ENCODE results near the gene OSBPL7. TPM values are rescaled to one million over a fixed set of nuclear protein-coding genes. Genes with fewer than 3 reads are reported as not detected.
A peak's percentile ranks its signal among the peaks of the same experiment; 100 is the strongest.

Gene OSBPL7
- total RNA-seq, 3 donors from 2014 or later (not counting 1 experiment from before 2014, with no cell fraction given), result 113 to 162 (median 119) TPM

- ATAC-seq (no peak), DNase-seq (peak in 1 of 2 donors; percentile 38)
- Histone ChIP-seq H3K4me1 (ENCODE audit: control insufficient read depth, insufficient read depth, low read length) (peaks cover 21% of the 10 kb centered on the region), H3K4me3 (ENCODE audit: low read length) (no peak overlapping the region), H3K36me3 (ENCODE audit: control insufficient read depth, insufficient read depth, low read length) (no peaks in the 10 kb centered on the region), H3K27ac (ENCODE audit: low read length) (no peak overlapping the region), H3K27me3 (ENCODE audit: control insufficient read depth, insufficient read depth, low read length) (peaks cover 52% of the 10 kb centered on the region), H3K9me3 (ENCODE audit: control insufficient read depth, insufficient read depth, low read length) (no peaks in the 10 kb centered on the region)
- Mint-ChIP-seq H3K4me3 (peak overlapping the region; percentile 54), H3K36me3 (no peaks in the 10 kb centered on the region), H3K9me3 (no peaks in the 10 kb centered on the region), H3K4me1 (peaks cover 14 to 19% of the 10 kb centered on the region in 2 donors), H3K27ac (no peak overlapping the region), H3K27me3 (ENCODE audit: low read depth in 2 of 2) (peaks cover 69 to 76% of the 10 kb centered on the region in 2 donors)
- TF ChIP-seq CTCF (IDR thresholded peaks at IDR 0.05), result no peak
- intact Hi-C loops (cut with micrococcal nuclease), result no loop called here
- WGBS (ENCODE audit: insufficient coverage), result 30% methylated on average over 31 of the region's 32 CpGs
Measured at GRCh38 chr17:47852113-47852949, 30.7 kb upstream of the OSBPL7 start.

- H3K27ac Mint-ChIP-seq, result no peak overlapping the region
- DNase-seq (peak in 1 of 2 donors; percentile 10), ATAC-seq (no peak)
- no peaks in the 10 kb centered on the region for H3K9me3 Mint-ChIP-seq
- H3K9me3 ChIP-seq (ENCODE audit: control insufficient read depth, insufficient read depth, low read length), result no peaks in the 10 kb centered on the region
- H3K27ac ChIP-seq (ENCODE audit: low read length), result no peak overlapping the region
- H3K4me1 Mint-ChIP-seq, result peaks cover 14 to 25% of the 10 kb centered on the region in 2 donors
- H3K27me3 ChIP-seq (ENCODE audit: control insufficient read depth, insufficient read depth, low read length), result peaks cover 53% of the 10 kb centered on the region
- intact Hi-C loops (cut with micrococcal nuclease), result no loop called here
- H3K36me3 ChIP-seq (ENCODE audit: control insufficient read depth, insufficient read depth, low read length), result no peaks in the 10 kb centered on the region
- H3K4me3 Mint-ChIP-seq, result peak overlapping the region; percentile 45
- H3K36me3 Mint-ChIP-seq, result no peaks in the 10 kb centered on the region
- H3K4me1 ChIP-seq (ENCODE audit: control insufficient read depth, insufficient read depth, low read length), result peaks cover 21% of the 10 kb centered on the region
- TF ChIP-seq CTCF (IDR thresholded peaks at IDR 0.05), result no peak
- peaks cover 65 to 80% of the 10 kb centered on the region in 2 donors for H3K27me3 Mint-ChIP-seq (ENCODE audit: low read depth in 2 of 2)
- no peak overlapping the region for H3K4me3 ChIP-seq (ENCODE audit: low read length)
- 20% methylated on average over 11 of the region's 11 CpGs for WGBS (ENCODE audit: insufficient coverage)
Measured at GRCh38 chr17:47851764-47852112, 30.1 kb upstream of the OSBPL7 start.

GRCh38 chr17:47850692-47851573 is 29.3 kb upstream of the OSBPL7 start, which contains the start of gene SP6:
Gene SP6, minus strand, starts transcription at chr17:47851163. Its CDS starts 2,734 bp downstream, at chr17:47848429.
- intact Hi-C loops (cut with micrococcal nuclease), result no loop called here
- Mint-ChIP-seq H3K9me3 (no peaks in the 10 kb centered on the region), H3K27ac (peak within 1 kb of the TSS in 1 of 2 donors; percentile 66), H3K27me3 (ENCODE audit: low read depth in 2 of 2) (peaks cover 57 to 81% of the 10 kb centered on the region in 2 donors), H3K4me3 (peak within 1 kb of the TSS; percentile 45), H3K36me3 (no peaks in the 10 kb centered on the region), H3K4me1 (peaks cover 14 to 25% of the 10 kb centered on the region in 2 donors)
- no peaks in the 10 kb centered on the region for H3K9me3 ChIP-seq (ENCODE audit: control insufficient read depth, insufficient read depth, low read length)
- ATAC-seq (peak; percentile 65 to 93 (median 88)), DNase-seq (peak; percentile 49 to 71)
- WGBS (ENCODE audit: insufficient coverage), result 9% methylated on average over 64 of the region's 71 CpGs
- TF ChIP-seq CTCF (IDR thresholded peaks at IDR 0.05), result no peak
- no peak within 1 kb of the TSS for H3K27ac ChIP-seq (ENCODE audit: low read length)
- H3K4me3 ChIP-seq (ENCODE audit: low read length), result no peak within 1 kb of the TSS
- no peaks in the 10 kb centered on the region for H3K36me3 ChIP-seq (ENCODE audit: control insufficient read depth, insufficient read depth, low read length)
- H3K27me3 ChIP-seq (ENCODE audit: control insufficient read depth, insufficient read depth, low read length), result peaks cover 60% of the 10 kb centered on the region
- peaks cover 21% of the 10 kb centered on the region for H3K4me1 ChIP-seq (ENCODE audit: control insufficient read depth, insufficient read depth, low read length)

Measured in natural killer cell (primary cell).